Stimulated activated CD4-positive, alpha-beta T cell treated with anti-CD3 and anti-CD28 coated beads, Interleukin-1b, Interleukin-23, amount 100 ng/mL, for 24 hours (primary cell): Measurements from ENCODE around the gene MKRN1.
A peak's percentile ranks its signal among the peaks of the same experiment; 100 is the strongest.
"Not testable (repeated sequence)": the region's sequence is repeated elsewhere in the genome, so short reads cannot be mapped to it uniquely, and the experiment has no call there.

Experiments
- DNase-seq, 4 experiments: peaks; one replicate each; pipeline ENCODE4 v3.0.0-alpha.2; 2020; ENCODE audit warnings: low read depth in 4 of 4, low spot score in 1 of 4

MKRN1 gene

GRCh38 chr7:140440593-140440992 is 38.7 kb downstream of the MKRN1 start:
- no peak for DNase-seq

GRCh38 chr7:140439359-140439758 is 39.9 kb downstream of the MKRN1 start:
- DNase-seq = no peak

- DNase-seq = no peak
Measured at GRCh38 chr7:140435252-140435895, 43.9 kb downstream of the MKRN1 start.

GRCh38 chr7:140433396-140433795 is 45.9 kb downstream of the MKRN1 start:
- DNase-seq = no peak

- DNase-seq = no peak
Measured at GRCh38 chr7:140426130-140426529, 53.2 kb downstream of the MKRN1 start.

- no peak for DNase-seq
Measured at GRCh38 chr7:140425718-140426117, 53.6 kb downstream of the MKRN1 start.

- DNase-seq = no peak
Measured at GRCh38 chr7:140423501-140423900, 55.8 kb downstream of the MKRN1 start.

- no peak for DNase-seq
Measured at GRCh38 chr7:140421521-140421920, 57.8 kb downstream of the MKRN1 start.

GRCh38 chr7:140418653-140419052 is 60.7 kb downstream of the MKRN1 start:
- DNase-seq = no peak

GRCh38 chr7:140418156-140418472 is 61.2 kb downstream of the MKRN1 start:
- not testable (repeated sequence) for DNase-seq

- no peak for DNase-seq
Measured at GRCh38 chr7:140417456-140418155, 61.7 kb downstream of the MKRN1 start.

- no peak for DNase-seq
Measured at GRCh38 chr7:140416560-140416959, 62.7 kb downstream of the MKRN1 start.

- not testable (repeated sequence) for DNase-seq
Measured at GRCh38 chr7:140415816-140416215, 63.5 kb downstream of the MKRN1 start.

- DNase-seq = no peak
Measured at GRCh38 chr7:140415361-140415760, 63.9 kb downstream of the MKRN1 start.

- DNase-seq = no peak
Measured at GRCh38 chr7:140404565-140405065, 74.7 kb downstream of the MKRN1 start.

GRCh38 chr7:140403878-140404564 is 75.3 kb downstream of the MKRN1 start, which contains the start of gene RAB19:
Gene RAB19, plus strand, starts transcription at chr7:140404058. Its CDS starts 3,589 bp downstream, at chr7:140407647.
- peak in 2 of 4 experiments; percentile 11 to 18 for DNase-seq
